K562 (cell line): Measurements from ENCODE around the gene CHST8.

ENCODE experiments used
- CREB5 ChIP-seq: fragments of 250-450 bp; sonication (Bioruptor Pico); IDR thresholded peaks from 2 replicates; pipeline ENCODE4 v1.5.0; 2020; ENCODE audit warnings: mild to moderate bottlenecking
- EP300 ChIP-seq: IDR thresholded peaks from 2 replicates; pipeline ENCODE4 v1.6.1; 2012; ENCODE audit warnings: low read length, improper control_type of control experiment
- JUN ChIP-seq, 2 experiments: sonication (generic) in 1 of 2; formaldehyde crosslinking in 1 of 2; IDR thresholded peaks; 2 replicates each; pipeline versions ENCODE4 v1.6.1 to v1.8.0; 2012 to 2022; ENCODE audit warnings: borderline replicate concordance in 2 of 2, mild to moderate bottlenecking in 2 of 2, improper control_type of control experiment in 1 of 2, low read depth in 1 of 2, low read length in 1 of 2, missing genetic modification reagents in 1 of 2
- NR2C2 ChIP-seq, 2 experiments: fragments of 200-800 bp in 1 of 2; sonication (Bioruptor generic) in 1 of 2; sonication (generic) in 1 of 2; formaldehyde crosslinking in 1 of 2; IDR thresholded peaks; 2 replicates each; pipeline versions ENCODE4 v1.6.1 to v1.8.0; 2016 to 2022; ENCODE audit warnings: mild to moderate bottlenecking in 1 of 2, missing compliant biosample characterization in 1 of 2, missing genetic modification characterization in 1 of 2, missing genetic modification reagents in 1 of 2
- RAD21 ChIP-seq, 2 experiments: fragments of 250-450 bp in 1 of 2; fragments of 450-650 bp in 1 of 2; sonication (Bioruptor Pico) in 1 of 2; formaldehyde crosslinking in 1 of 2; IDR thresholded peaks in 1 of 2; conservative IDR thresholded peaks in 1 of 2; 2 replicates each; pipeline versions ENCODE4 v1.4.0 to v1.8.0; 2020 to 2022; ENCODE audit warnings: mild to moderate bottlenecking in 2 of 2, moderate library complexity in 1 of 2
- RBBP5 ChIP-seq: fragments of 200-600 bp; sonication (generic); IDR thresholded peaks from 2 replicates; pipeline ENCODE4 v1.6.1; 2012; ENCODE audit warnings: borderline replicate concordance, mild to moderate bottlenecking, low read length, control low read depth, inconsistent platforms; ENCODE audit not compliant: insufficient read depth, poor library complexity, severe bottlenecking
- RCOR1 ChIP-seq, 2 experiments: IDR thresholded peaks; 2 replicates each; pipeline ENCODE4 v1.6.1; 2012; ENCODE audit warnings: low read depth in 2 of 2, low read length in 2 of 2, borderline replicate concordance in 1 of 2, improper control_type of control experiment in 1 of 2
- SMAD1 ChIP-seq: fragments of 150-350 bp; IDR thresholded peaks from 2 replicates; pipeline ENCODE4 v1.6.1; 2014; ENCODE audit warnings: low read length, low read depth; ENCODE audit not compliant: partially characterized antibody
- ZNF3 ChIP-seq: fragments of 250-450 bp; sonication (Bioruptor Pico); IDR thresholded peaks from 2 replicates; pipeline ENCODE4 v1.5.0; 2021; ENCODE audit warnings: mild to moderate bottlenecking, moderate library complexity
- TF ChIP-seq, protein P1 (sequence below), 3 experiments: IDR thresholded peaks in 2 of 3; conservative IDR thresholded peaks in 1 of 3; 2 replicates each; pipeline ENCODE4 v1.5.1; 2011 to 2012; ENCODE audit warnings: low read length in 3 of 3, mild to moderate bottlenecking in 3 of 3, control low read depth in 2 of 3, improper control_type of control experiment in 1 of 3, inconsistent platforms in 1 of 3, low read depth in 1 of 3, mixed read lengths in 1 of 3, moderate library complexity in 1 of 3; ENCODE audit not compliant: insufficient read depth in 2 of 3
- TF ChIP-seq, protein P2 (sequence below), 2 experiments: fragments of 450-650 bp in 1 of 2; IDR thresholded peaks; 2 replicates each; pipeline ENCODE4 v1.6.1; 2011 to 2017; ENCODE audit warnings: low read depth in 2 of 2, antibody characterized with exemption in 1 of 2, borderline replicate concordance in 1 of 2, low read length in 1 of 2, mild to moderate bottlenecking in 1 of 2, mixed read lengths in 1 of 2; ENCODE audit not compliant: control insufficient read depth in 1 of 2

GRCh38 chr19:33664744-33665143 lies 43.0 kb downstream of the CHST8 start:
- no peak for TF ChIP-seq EP300
- TF ChIP-seq, protein P1, sequence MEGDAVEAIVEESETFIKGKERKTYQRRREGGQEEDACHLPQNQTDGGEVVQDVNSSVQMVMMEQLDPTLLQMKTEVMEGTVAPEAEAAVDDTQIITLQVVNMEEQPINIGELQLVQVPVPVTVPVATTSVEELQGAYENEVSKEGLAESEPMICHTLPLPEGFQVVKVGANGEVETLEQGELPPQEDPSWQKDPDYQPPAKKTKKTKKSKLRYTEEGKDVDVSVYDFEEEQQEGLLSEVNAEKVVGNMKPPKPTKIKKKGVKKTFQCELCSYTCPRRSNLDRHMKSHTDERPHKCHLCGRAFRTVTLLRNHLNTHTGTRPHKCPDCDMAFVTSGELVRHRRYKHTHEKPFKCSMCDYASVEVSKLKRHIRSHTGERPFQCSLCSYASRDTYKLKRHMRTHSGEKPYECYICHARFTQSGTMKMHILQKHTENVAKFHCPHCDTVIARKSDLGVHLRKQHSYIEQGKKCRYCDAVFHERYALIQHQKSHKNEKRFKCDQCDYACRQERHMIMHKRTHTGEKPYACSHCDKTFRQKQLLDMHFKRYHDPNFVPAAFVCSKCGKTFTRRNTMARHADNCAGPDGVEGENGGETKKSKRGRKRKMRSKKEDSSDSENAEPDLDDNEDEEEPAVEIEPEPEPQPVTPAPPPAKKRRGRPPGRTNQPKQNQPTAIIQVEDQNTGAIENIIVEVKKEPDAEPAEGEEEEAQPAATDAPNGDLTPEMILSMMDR (IDR thresholded peaks at IDR 0.05 in 2 of 3, conservative IDR thresholded peaks at IDR 0.05 in 1 of 3; ENCODE audit: insufficient read depth in 2 of 3, low read depth in 1 of 3, low read length in 3 of 3) = no peak
- no peak for TF ChIP-seq CREB5
- TF ChIP-seq, protein P2, sequence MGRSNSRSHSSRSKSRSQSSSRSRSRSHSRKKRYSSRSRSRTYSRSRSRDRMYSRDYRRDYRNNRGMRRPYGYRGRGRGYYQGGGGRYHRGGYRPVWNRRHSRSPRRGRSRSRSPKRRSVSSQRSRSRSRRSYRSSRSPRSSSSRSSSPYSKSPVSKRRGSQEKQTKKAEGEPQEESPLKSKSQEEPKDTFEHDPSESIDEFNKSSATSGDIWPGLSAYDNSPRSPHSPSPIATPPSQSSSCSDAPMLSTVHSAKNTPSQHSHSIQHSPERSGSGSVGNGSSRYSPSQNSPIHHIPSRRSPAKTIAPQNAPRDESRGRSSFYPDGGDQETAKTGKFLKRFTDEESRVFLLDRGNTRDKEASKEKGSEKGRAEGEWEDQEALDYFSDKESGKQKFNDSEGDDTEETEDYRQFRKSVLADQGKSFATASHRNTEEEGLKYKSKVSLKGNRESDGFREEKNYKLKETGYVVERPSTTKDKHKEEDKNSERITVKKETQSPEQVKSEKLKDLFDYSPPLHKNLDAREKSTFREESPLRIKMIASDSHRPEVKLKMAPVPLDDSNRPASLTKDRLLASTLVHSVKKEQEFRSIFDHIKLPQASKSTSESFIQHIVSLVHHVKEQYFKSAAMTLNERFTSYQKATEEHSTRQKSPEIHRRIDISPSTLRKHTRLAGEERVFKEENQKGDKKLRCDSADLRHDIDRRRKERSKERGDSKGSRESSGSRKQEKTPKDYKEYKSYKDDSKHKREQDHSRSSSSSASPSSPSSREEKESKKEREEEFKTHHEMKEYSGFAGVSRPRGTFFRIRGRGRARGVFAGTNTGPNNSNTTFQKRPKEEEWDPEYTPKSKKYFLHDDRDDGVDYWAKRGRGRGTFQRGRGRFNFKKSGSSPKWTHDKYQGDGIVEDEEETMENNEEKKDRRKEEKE (IDR thresholded peaks at IDR 0.05; ENCODE audit: borderline replicate concordance in 1 of 2, control insufficient read depth in 1 of 2, low read depth in 2 of 2, low read length in 1 of 2) = no peak
- no peak for TF ChIP-seq RAD21 (CRISPR knock-in tag; conservative IDR thresholded peaks at IDR 0.05 in 1 of 2, IDR thresholded peaks at IDR 0.05 in 1 of 2)
- TF ChIP-seq ZNF3 (CRISPR knock-in tag) = no peak
- TF ChIP-seq SMAD1 = no peak
- TF ChIP-seq NR2C2 (CRISPR knock-in tag; IDR thresholded peaks at IDR 0.05) = no peak
- TF ChIP-seq NR2C2 (tag; IDR thresholded peaks at IDR 0.05) = no peak
- TF ChIP-seq RCOR1 (IDR thresholded peaks at IDR 0.05; ENCODE audit: borderline replicate concordance in 1 of 2, low read depth in 2 of 2, low read length in 2 of 2) = no peak
- no peak for TF ChIP-seq RBBP5
- TF ChIP-seq JUN (IDR thresholded peaks at IDR 0.05; ENCODE audit: borderline replicate concordance, low read depth, low read length) = no peak
- no peak for TF ChIP-seq JUN (CRISPR knock-in tag; IDR thresholded peaks at IDR 0.05; ENCODE audit: borderline replicate concordance)
